Muscle layer of colon (tissue), 2 donors: ENCODE data around the gene SYT4.

ENCODE experiments used
- H3K27ac ChIP-seq: one replicate; pipeline ENCODE4 v1.7.0; 2013; ENCODE audit warnings: low read depth, mild to moderate bottlenecking, low read length, moderate library complexity
- H3K27me3 ChIP-seq, 2 donors: one replicate each; pipeline ENCODE4 v1.7.0; 2013; ENCODE audit warnings: low read length in 2 of 2, mild to moderate bottlenecking in 2 of 2; ENCODE audit not compliant: insufficient read depth in 2 of 2, control insufficient read depth in 1 of 2
- H3K36me3 ChIP-seq: one replicate; pipeline ENCODE4 v1.7.0; 2013; ENCODE audit warnings: mild to moderate bottlenecking, low read length; ENCODE audit not compliant: insufficient read depth
- H3K4me1 ChIP-seq: one replicate; pipeline ENCODE4 v1.7.0; 2013; ENCODE audit warnings: mild to moderate bottlenecking, low read length; ENCODE audit not compliant: insufficient read depth
- H3K4me3 ChIP-seq, 2 donors: one replicate each; pipeline ENCODE4 v1.7.0; 2013; ENCODE audit warnings: low read length in 2 of 2, low read depth in 1 of 2, mild to moderate bottlenecking in 1 of 2, moderate library complexity in 1 of 2
- H3K9ac ChIP-seq: one replicate; pipeline ENCODE4 v1.7.0; 2013; ENCODE audit warnings: low read length
- H3K9me3 ChIP-seq: one replicate; pipeline ENCODE4 v1.7.0; 2013; ENCODE audit warnings: mild to moderate bottlenecking, low read length
- donor health status: abdominal sarcoma.
- donor health status: Adenocarcinoma of cecum.

SYT4 gene

GRCh38 chr18:43274526-43274925, 2.8 kb downstream of the SYT4 start:
- no peak overlapping the region for H3K27ac ChIP-seq
- H3K4me1 ChIP-seq: no peaks in the 10 kb centered on the region
- H3K36me3 ChIP-seq: no peaks in the 10 kb centered on the region
- no peak overlapping the region for H3K9ac ChIP-seq
- H3K4me3 ChIP-seq: no peak overlapping the region
- H3K27me3 ChIP-seq: no peaks in the 10 kb centered on the region
- H3K9me3 ChIP-seq: no peaks in the 10 kb centered on the region

- H3K4me1 ChIP-seq: no peaks in the 10 kb centered on the region
- H3K27ac ChIP-seq: no peak overlapping the region
- no peaks in the 10 kb centered on the region for H3K27me3 ChIP-seq
- no peaks in the 10 kb centered on the region for H3K9me3 ChIP-seq
- H3K4me3 ChIP-seq: no peak overlapping the region
- H3K36me3 ChIP-seq: no peaks in the 10 kb centered on the region
- no peak overlapping the region for H3K9ac ChIP-seq
These were observed 5.5 kb downstream of the SYT4 start for GRCh38 chr18:43271593-43272432.

- Histone ChIP-seq H3K4me3 (no peak overlapping the region), H3K9ac (no peak overlapping the region), H3K4me1 (no peaks in the 10 kb centered on the region), H3K27me3 (no peaks in the 10 kb centered on the region), H3K36me3 (no peaks in the 10 kb centered on the region), H3K9me3 (no peaks in the 10 kb centered on the region), H3K27ac (no peak overlapping the region)
These were observed 9.5 kb downstream of the SYT4 start for GRCh38 chr18:43267818-43268217.

GRCh38 chr18:43265465-43265864, 11.8 kb downstream of the SYT4 start:
- Histone ChIP-seq H3K27ac (no peak overlapping the region), H3K27me3 (no peaks in the 10 kb centered on the region), H3K9me3 (no peaks in the 10 kb centered on the region), H3K4me3 (no peak overlapping the region), H3K36me3 (no peaks in the 10 kb centered on the region), H3K4me1 (no peaks in the 10 kb centered on the region), H3K9ac (no peak overlapping the region)

GRCh38 chr18:43248610-43249249, 28.6 kb downstream of the SYT4 start:
- Histone ChIP-seq H3K4me1 (no peaks in the 10 kb centered on the region), H3K27me3 (no peaks in the 10 kb centered on the region), H3K36me3 (no peaks in the 10 kb centered on the region), H3K4me3 (no peak overlapping the region), H3K9ac (no peak overlapping the region), H3K27ac (no peak overlapping the region), H3K9me3 (no peaks in the 10 kb centered on the region)

- Histone ChIP-seq H3K9ac (no peak overlapping the region), H3K4me3 (no peak overlapping the region), H3K27ac (no peak overlapping the region), H3K4me1 (no peaks in the 10 kb centered on the region), H3K36me3 (no peaks in the 10 kb centered on the region), H3K27me3 (no peaks in the 10 kb centered on the region), H3K9me3 (no peaks in the 10 kb centered on the region)
These were observed 29.3 kb downstream of the SYT4 start for GRCh38 chr18:43247944-43248343.

- no peak overlapping the region for H3K4me3 ChIP-seq
- H3K27me3 ChIP-seq: no peaks in the 10 kb centered on the region
- no peaks in the 10 kb centered on the region for H3K4me1 ChIP-seq
- no peak overlapping the region for H3K27ac ChIP-seq
- no peaks in the 10 kb centered on the region for H3K9me3 ChIP-seq
- H3K9ac ChIP-seq: no peak overlapping the region
- no peaks in the 10 kb centered on the region for H3K36me3 ChIP-seq
These were observed 38.9 kb downstream of the SYT4 start for GRCh38 chr18:43238429-43238828.

GRCh38 chr18:43236921-43237320, 40.4 kb downstream of the SYT4 start:
- no peaks in the 10 kb centered on the region for H3K27me3 ChIP-seq
- H3K9me3 ChIP-seq: no peaks in the 10 kb centered on the region
- no peak overlapping the region for H3K9ac ChIP-seq
- no peak overlapping the region for H3K4me3 ChIP-seq
- H3K27ac ChIP-seq: no peak overlapping the region
- H3K4me1 ChIP-seq: no peaks in the 10 kb centered on the region
- H3K36me3 ChIP-seq: no peaks in the 10 kb centered on the region

- Histone ChIP-seq H3K27me3 (no peaks in the 10 kb centered on the region), H3K36me3 (no peaks in the 10 kb centered on the region), H3K9me3 (no peaks in the 10 kb centered on the region), H3K4me3 (no peak overlapping the region), H3K4me1 (no peaks in the 10 kb centered on the region), H3K27ac (no peak overlapping the region), H3K9ac (no peak overlapping the region)
These were observed 42.4 kb downstream of the SYT4 start for GRCh38 chr18:43234889-43235288.

GRCh38 chr18:43222501-43222900, 54.8 kb downstream of the SYT4 start:
- no peak overlapping the region for H3K4me3 ChIP-seq
- H3K9me3 ChIP-seq: no peaks in the 10 kb centered on the region
- H3K36me3 ChIP-seq: no peaks in the 10 kb centered on the region
- H3K27ac ChIP-seq: no peak overlapping the region
- H3K9ac ChIP-seq: no peak overlapping the region
- no peaks in the 10 kb centered on the region for H3K4me1 ChIP-seq
- no peaks in the 10 kb centered on the region for H3K27me3 ChIP-seq

GRCh38 chr18:43220691-43221090, 56.6 kb downstream of the SYT4 start:
- Histone ChIP-seq H3K27ac (no peak overlapping the region), H3K27me3 (no peaks in the 10 kb centered on the region), H3K9me3 (no peaks in the 10 kb centered on the region), H3K4me3 (no peak overlapping the region), H3K9ac (no peak overlapping the region), H3K36me3 (no peaks in the 10 kb centered on the region), H3K4me1 (no peaks in the 10 kb centered on the region)
